Stimulated activated naive CD4-positive, alpha-beta T cell treated with Interleukin-2 at 50 U/mL for 16 hours (primary cell): ENCODE measurements around the gene CSTF3.
"Not testable (repeated sequence)": the region's sequence is repeated elsewhere in the genome, so short reads cannot be mapped to it uniquely, and the experiment has no call there.

Experiments
- DNase-seq: peaks from one replicate; lab custom pipeline; 2025; lab: John Stamatoyannopoulos, UW

Gene CSTF3

GRCh38 chr11:33083918-33084317 lies 77.4 kb downstream of the CSTF3 start:
- no peak for DNase-seq

DNA sequence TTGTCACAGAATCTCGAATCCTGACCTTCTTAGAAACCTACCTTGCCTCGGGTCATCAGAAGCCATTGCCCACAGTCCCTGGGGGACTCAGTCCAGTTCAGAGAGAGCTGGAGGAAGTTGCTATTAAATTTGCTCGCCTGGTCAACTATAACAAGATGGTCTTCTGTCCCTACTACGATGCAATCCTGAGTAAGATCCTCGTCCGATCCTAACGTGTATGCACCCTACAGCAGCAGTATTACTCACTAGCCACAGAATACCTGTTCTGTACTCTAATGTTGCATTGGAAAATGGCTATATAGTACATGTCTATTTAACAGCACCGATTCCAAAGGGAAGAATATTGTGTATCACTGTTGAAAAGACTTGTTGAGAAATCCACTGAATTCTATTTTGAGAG lies 88.8 kb downstream of the CSTF3 start:
- no peak for DNase-seq

DNA sequence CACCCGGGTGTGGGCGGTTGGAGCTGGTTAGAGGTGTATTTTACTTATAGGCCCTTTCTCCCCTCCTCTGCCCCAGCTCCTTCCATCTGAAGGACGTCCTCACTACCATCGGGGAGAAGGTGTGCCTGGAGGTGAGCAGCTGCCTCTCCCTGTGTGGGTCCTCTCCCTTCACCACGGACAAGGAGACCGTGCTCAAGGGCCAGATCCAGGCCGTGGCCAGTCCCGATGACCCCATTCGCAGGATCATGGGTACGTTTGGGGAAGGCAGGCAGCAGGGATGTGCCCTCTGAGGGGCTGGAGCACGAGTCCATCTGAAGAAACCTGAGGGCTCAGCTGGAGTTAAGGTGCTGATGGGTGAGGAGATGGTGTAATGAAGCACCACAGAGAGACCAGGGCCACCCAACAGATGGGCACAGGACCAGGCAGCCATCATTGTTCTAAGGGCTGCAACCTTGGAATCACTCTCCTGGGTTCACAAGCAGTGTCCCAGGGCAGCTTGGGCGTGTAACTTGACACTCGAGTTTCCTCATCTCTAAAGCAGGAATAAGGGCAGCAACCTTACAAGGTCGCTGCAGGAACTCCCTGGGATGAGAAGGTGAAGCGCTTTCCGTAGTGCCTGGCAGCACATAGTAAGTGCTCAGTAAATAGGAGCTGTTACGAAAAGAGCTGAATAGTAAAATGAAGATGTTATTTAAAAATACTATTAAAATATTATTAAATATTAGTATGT lies 92.5 kb downstream of the CSTF3 start:
- no peak for DNase-seq

DNA sequence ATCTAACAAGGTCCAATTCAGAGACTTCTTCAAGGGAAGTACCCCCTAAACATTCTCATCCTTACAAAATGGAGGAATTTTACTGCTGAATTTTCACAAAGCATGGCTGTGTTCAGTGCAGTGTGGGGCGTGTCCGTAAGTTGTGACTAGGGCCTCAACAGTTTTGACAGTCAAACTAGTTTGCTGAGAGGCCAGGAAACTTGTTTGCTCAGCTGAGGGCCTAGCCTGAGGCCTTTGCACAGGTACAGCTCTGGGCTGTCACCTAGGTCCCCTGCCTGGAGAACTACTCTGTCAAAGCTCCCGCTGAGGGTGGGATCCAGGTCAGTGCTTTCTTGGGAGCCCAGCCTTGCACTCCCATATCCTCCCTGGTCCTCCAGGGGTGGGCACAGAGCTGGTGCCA lies 94.0 kb downstream of the CSTF3 start:
- DNase-seq, result no peak

- DNase-seq, result peak; percentile 66
Observed at GRCh38 chr11:33065445-33066178, 95.7 kb downstream of the CSTF3 start.

- no peak for DNase-seq
Observed at GRCh38 chr11:33064866-33065265, 96.4 kb downstream of the CSTF3 start.

DNA sequence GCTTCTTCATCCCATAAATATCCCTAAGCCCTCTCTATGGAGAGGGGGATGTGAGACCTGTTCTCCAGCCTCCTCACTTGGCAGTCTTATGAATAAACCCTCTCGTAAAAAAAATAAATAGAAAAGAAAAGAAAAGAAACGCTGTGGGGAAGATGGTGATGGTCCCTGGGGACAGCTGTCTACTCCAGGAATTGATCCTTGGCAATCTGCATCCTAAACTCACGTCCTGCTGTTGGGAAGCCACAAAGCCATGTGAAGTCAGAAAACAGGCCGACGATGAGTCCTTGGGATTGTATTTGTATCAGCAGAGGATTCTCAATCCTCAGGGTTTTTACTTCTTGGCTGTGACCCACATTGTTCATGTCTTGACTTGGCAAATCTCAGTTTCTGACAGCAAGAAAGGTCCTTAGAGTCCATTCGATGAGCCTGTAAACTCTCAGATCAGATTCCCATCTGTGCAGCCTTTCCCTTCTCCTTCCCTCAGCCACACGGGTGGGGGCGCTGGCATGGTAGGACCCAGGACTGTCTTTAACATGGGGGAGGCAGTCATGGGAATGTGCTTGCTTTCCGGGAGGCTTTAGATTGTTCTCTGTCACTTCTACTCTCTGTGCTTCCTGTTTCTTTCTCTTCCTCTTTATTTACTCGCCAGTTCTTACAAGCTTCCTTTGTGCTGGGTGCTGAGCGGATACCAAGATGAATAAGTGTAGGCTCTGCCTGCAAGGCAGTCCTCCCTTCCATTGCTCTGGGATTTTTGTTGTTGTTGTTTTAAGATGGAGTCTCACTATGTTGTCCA lies 97.1 kb downstream of the CSTF3 start:
- no peak for DNase-seq

GRCh38 chr11:33063326-33063881 lies 97.9 kb downstream of the CSTF3 start:
- DNase-seq, result no peak

- DNase-seq, result no peak
Observed at GRCh38 chr11:33062137-33062536, 99.1 kb downstream of the CSTF3 start.

DNA sequence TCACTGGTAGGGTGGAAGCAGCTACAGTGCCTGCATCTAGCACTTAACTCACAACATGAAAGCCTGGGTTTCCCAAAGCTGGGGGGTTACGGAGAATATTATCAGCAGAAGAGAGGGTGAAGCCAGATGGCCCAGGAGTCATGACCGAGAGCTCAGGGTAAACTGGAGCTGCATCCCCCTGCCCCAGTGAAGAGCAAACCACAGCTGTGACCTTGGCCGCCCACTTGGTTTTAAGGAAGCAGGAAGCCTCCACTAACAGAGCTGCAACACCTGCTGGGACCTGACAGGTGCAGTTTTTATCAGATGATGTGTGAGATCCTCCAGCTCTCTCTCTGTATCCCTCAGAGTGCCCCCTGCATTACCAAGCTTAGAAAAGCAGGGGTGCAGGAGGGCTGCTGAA lies 101.0 kb downstream of the CSTF3 start:
- DNase-seq, result no peak

- DNase-seq, result no peak
Observed at GRCh38 chr11:33059331-33060007, 101.8 kb downstream of the CSTF3 start.

- no peak for DNase-seq
Observed at GRCh38 chr11:33057284-33057683, 104.0 kb downstream of the CSTF3 start.

- DNase-seq, result no peak
Observed at GRCh38 chr11:33055375-33055774, 105.9 kb downstream of the CSTF3 start.

GRCh38 chr11:33052231-33052630 lies 109.0 kb downstream of the CSTF3 start:
- no peak for DNase-seq

DNA sequence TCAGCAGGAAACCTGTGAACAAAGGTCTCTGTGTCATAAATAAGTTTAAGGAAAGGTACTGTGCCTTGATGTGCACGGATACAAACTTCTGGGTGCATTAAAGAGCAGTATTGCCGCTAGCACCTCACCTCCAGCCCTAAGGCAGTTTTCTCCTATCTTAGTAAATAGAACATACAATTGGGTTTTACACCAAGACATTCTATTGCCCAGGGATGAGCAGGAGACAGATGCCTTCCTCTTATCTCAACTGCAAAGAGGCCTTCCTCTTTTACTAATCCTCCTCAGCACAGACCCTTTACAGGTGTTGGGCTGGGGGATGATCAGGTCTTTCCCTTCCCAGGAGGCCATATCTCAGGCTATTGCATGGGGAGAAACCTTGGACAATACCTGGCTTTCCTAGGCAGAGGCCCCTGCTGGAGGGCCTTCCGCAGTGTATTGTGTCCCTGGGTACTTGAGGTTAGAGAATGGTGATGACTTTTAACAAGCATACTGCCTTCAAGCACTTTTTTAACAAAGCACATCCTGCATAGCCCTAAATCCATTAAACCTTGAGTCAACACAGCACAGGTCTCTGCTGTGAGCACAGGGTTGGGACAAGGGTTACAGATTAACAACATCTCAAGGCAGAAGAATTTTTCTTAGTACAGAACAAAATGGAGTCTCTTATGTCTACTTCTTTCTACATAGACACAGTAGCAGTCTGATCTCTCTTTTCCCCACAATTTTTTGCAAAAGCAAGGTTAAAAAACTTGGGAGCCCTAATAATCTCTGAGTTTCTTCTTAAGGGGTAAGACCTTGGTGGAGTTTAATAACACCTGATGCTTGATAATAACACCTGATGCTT lies 111.5 kb downstream of the CSTF3 start:
- not testable (repeated sequence) for DNase-seq

DNA sequence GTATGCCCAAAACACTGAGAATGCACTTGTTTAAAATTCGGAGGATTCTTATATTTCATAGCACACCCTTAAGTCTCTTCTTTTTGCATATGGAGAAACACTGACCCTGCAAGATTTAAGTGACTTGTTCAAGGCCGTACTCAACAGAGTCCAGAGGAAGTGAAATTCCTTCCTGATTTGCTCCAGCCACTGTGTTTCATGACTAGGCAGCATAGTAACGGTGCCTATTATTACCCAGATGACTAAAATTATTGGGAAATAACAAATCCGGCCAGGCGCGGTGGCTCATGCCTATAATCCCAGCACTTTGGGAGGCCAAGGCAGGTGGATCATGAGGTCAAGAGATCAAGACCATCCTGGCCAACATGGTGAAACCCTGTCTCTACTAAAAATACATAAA lies 112.6 kb downstream of the CSTF3 start:
- not testable (repeated sequence) for DNase-seq

DNA sequence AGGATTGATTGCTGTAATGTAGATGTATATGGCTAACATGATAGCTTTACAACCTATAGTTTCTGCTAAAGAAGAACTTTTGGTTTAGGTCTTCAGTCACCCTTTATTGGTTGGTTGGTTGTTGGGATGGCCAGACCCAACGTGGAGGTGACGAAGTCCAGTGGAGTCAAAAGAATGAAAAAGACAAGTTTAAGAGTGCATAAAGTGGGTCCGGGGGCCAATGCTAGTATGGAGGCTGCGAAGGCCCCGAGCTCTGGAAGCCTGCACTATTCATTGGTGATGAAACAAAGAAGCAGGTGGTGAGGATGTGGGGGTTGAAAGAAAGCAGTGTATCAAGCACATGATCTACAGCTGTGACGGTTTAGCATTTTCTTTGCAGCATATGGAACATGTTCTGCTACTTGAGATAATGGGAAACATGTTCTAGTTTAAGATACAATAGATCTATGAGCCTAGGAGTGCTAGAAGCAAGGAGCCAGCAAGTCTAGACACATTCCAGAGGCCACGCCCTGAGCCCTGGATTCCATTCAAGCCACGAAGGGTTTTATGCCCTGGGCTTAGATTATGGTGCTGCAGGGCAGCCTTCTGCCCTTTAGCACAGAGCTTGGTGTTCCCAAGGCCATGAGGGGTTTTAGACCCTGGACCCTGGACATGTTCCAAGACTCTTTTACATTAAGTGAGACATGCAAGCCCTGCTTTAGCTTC lies 115.6 kb downstream of the CSTF3 start:
- no peak for DNase-seq

GRCh38 chr11:33044285-33044756 lies 117.0 kb downstream of the CSTF3 start:
- DNase-seq, result no peak

GRCh38 chr11:33043221-33043830 lies 118.0 kb downstream of the CSTF3 start:
- no peak for DNase-seq
